Activated T-helper 2 cell treated with anti-CD3 and anti-CD28 coated beads, Interferon-gamma antibody, Interleukin-2, Interleukin-4, amounts not matched to agents 10 μg/mL and 5 μg/mL and 100 μg/mL, durations not matched to agents 14 hours and 24 hours and 36 hours (primary cell): ENCODE measurements around the gene ANKRD66. TPM values are rescaled to one million over a fixed set of nuclear protein-coding genes. Genes with fewer than 3 reads are reported as not detected.

Experiments used
- DNase-seq: peaks from one replicate; pipeline ENCODE4 v3.0.0; 2021; ENCODE audit warnings: low spot score
- H3K27ac Mint-ChIP-seq: one replicate; pipeline ENCODE4 v1.8.0; 2021; ENCODE audit warnings: mixed read lengths
- H3K27me3 Mint-ChIP-seq: one replicate; pipeline ENCODE4 v1.8.0; 2021; ENCODE audit warnings: low read depth, mixed read lengths
- H3K36me3 Mint-ChIP-seq: one replicate; pipeline ENCODE4 v1.8.0; 2021; ENCODE audit warnings: low read depth, mixed read lengths
- H3K4me1 Mint-ChIP-seq: one replicate; pipeline ENCODE4 v1.8.0; 2021; ENCODE audit warnings: low read depth, mixed read lengths
- H3K4me3 Mint-ChIP-seq: one replicate; pipeline ENCODE4 v1.8.0; 2021; ENCODE audit warnings: low read depth, mild to moderate bottlenecking, moderate library complexity, mixed read lengths
- H3K9me3 Mint-ChIP-seq: one replicate; pipeline ENCODE4 v1.8.0; 2021; ENCODE audit warnings: mixed read lengths
- intact Hi-C: fragments of 100-400 bp; cut with micrococcal nuclease; formaldehyde crosslinking; loops from one replicate; pipeline ENCODE4 v1.15.1; 2023
- total RNA-seq: library from RNA; stranded (reverse); gene quantifications from 2 replicates; pipeline ENCODE4 v1.2.3, GENCODE V29; 2022

The ANKRD66 gene
- total RNA-seq, result not detected in 2 replicates

DNA sequence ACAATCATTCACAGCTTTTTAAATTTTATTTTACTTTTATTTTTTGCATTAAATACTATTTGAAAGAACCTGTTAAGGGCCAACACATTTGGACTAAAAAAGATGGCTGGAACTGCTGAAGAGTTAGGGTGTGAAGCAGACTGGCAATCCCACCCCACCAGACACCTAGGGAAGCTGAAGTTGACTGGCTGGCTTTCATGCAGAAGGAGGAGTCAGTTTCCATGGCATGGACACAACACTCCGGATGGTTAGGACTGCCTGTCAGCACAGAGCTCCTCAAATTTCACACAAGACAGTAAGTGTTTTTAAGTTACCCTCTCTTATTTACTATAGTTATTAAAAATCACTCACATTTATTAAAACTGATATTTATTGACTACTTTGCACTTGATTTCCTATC, at the start of gene ANKRD66:
Gene ANKRD66, plus strand, starts transcription at position 238 of the 400 bp plus-strand sequence. CDS start 5,016 bp downstream, outside the sequence.
- no peaks in the 10 kb centered on the region for H3K36me3 Mint-ChIP-seq
- intact Hi-C loops, result no loop called here
- H3K9me3 Mint-ChIP-seq, result no peaks in the 10 kb centered on the region
- H3K4me3 Mint-ChIP-seq, result no peak within 1 kb of the TSS
- DNase-seq, result no peak
- H3K27ac Mint-ChIP-seq, result no peak within 1 kb of the TSS
- H3K27me3 Mint-ChIP-seq, result peaks cover 3% of the 10 kb centered on the region
- no peaks in the 10 kb centered on the region for H3K4me1 Mint-ChIP-seq

DNA sequence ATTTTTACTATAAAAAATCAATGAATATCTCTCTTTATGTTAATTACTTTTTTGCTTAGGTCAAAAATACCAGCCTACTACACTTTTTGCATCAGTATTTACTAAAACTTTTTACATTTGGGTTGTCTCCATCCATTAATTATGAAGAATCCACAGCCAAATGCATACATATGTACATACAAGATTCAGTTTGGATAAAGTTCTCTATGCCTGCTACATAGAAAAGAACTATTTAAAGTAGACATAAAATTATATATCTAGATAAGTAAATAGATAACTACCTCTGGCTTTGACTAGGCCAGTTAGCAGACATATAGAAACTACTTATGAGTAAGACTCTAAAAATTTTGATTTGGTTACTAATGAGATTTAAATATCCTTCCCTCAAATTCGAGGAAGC, 46.8 kb upstream of the ANKRD66 start:
- H3K36me3 Mint-ChIP-seq, result no peaks in the 10 kb centered on the region
- peaks cover 29% of the 10 kb centered on the region for H3K27me3 Mint-ChIP-seq
- H3K4me3 Mint-ChIP-seq, result no peak overlapping the region
- intact Hi-C loops, result no loop called here
- no peaks in the 10 kb centered on the region for H3K4me1 Mint-ChIP-seq
- DNase-seq, result no peak
- no peaks in the 10 kb centered on the region for H3K9me3 Mint-ChIP-seq
- no peak overlapping the region for H3K27ac Mint-ChIP-seq

DNA sequence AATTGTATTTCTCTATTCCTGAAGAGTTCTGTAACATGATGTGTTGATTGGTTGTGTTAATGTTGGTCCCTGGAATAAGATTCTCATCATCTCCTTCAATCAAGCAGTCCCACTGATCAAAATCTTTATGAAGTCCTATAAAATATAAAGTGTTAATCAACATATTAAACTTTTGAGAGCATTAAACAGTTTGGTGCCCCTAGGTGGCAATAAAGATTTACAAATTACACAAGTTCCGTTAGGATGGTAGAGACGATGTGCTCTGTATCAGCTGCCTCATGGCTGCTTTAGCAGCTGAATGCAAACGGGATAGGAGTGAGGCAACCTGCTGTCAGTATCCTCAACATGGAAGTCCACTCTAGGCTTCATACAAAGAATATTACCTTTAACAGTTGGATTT, 42.2 kb upstream of the ANKRD66 start:
- DNase-seq, result no peak
- intact Hi-C loops, result no loop called here
- Mint-ChIP-seq H3K9me3 (no peaks in the 10 kb centered on the region), H3K4me1 (no peaks in the 10 kb centered on the region), H3K4me3 (no peak overlapping the region), H3K36me3 (no peaks in the 10 kb centered on the region), H3K27ac (no peak overlapping the region), H3K27me3 (peaks cover 17% of the 10 kb centered on the region)

DNA sequence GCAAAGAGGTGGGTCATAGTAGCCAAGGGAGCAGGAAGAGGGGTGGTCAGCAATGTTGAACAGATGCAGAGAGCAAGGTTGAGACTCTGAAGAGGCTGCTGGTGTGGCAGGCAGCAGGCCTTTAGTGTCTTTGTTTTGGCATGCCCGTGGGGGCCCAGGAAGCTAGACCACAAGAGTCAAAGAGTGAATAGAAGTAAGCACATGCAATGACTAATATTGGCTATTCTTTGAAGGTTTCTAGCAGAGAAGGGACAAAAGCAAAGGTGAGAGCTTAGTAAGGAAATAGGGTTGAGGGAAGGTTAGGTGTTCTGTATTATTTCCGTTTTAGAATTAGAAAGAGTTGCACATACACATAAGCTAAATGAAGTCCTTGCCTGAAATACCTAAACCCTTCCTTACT, 40.3 kb upstream of the ANKRD66 start:
- no peaks in the 10 kb centered on the region for H3K4me1 Mint-ChIP-seq
- H3K9me3 Mint-ChIP-seq, result no peaks in the 10 kb centered on the region
- no peak overlapping the region for H3K4me3 Mint-ChIP-seq
- no peak overlapping the region for H3K27ac Mint-ChIP-seq
- intact Hi-C loops, result no loop called here
- H3K27me3 Mint-ChIP-seq, result peaks cover 18% of the 10 kb centered on the region
- H3K36me3 Mint-ChIP-seq, result no peaks in the 10 kb centered on the region
- DNase-seq, result no peak

DNA sequence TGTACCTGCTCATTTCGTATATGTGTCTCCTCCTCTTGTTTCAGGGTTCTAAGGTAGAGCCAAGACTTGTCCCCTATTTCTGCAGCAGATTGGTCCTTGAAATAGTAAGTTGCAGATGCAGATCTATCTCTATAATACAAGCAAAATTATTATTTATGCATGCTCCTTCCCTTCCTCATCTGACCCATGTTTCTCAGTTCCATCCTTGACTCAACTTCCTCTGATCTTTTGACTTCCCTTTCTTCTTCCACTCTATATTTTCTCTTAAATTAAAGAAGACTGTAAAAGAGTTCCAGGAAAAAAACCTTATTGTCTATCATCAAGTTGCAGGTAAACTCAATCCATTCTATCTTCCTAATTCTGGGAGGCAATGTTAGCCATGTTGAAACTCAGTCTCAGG, 35.2 kb upstream of the ANKRD66 start:
- Mint-ChIP-seq H3K4me3 (no peak overlapping the region), H3K27me3 (peaks cover 6% of the 10 kb centered on the region), H3K4me1 (no peaks in the 10 kb centered on the region), H3K36me3 (no peaks in the 10 kb centered on the region), H3K27ac (no peak overlapping the region), H3K9me3 (no peaks in the 10 kb centered on the region)
- no peak for DNase-seq
- intact Hi-C loops, result no loop called here

DNA sequence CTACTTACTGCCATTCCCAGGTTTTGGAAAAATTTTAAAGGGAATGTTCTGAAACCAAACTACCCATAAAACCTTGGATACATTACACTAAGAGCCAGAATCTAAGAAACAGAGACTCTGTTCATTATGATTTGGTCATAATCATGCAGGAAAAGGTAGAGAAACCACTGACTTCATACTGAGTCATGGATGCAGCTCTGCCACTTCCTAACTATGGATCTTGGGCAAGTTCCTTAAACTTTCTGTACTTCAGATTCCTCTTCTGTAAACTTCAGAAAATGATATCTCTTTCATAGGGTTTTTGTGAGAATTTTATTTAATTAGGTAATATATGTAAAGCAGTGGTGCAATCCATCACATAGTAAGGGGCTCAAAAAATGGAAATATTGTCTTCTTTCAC, 31.6 kb upstream of the ANKRD66 start:
- H3K9me3 Mint-ChIP-seq, result no peaks in the 10 kb centered on the region
- H3K36me3 Mint-ChIP-seq, result no peaks in the 10 kb centered on the region
- DNase-seq, result no peak
- no peaks in the 10 kb centered on the region for H3K4me1 Mint-ChIP-seq
- intact Hi-C loops, result no loop called here
- H3K27me3 Mint-ChIP-seq, result peaks cover 11% of the 10 kb centered on the region
- no peak overlapping the region for H3K4me3 Mint-ChIP-seq
- H3K27ac Mint-ChIP-seq, result no peak overlapping the region

DNA sequence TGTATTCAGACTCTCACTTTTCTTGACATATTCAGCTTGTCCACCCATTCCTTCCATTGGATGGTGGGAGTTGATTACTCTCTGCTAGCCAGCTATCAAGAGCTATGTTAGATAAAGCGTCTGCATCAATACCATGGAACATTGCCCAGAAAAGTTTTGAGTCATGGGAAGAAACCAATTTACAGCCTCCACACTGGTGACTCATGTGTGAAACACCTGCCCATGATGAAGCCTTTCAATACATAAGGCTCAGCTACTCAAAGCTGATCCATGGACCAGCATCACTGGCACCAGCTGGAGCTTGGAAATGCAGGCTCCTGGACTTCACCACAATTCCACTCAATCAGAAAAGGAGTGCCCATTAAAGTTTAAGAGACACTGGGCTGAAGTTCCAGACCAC, 27.6 kb upstream of the ANKRD66 start:
- Mint-ChIP-seq H3K9me3 (no peaks in the 10 kb centered on the region), H3K4me3 (no peak overlapping the region), H3K27me3 (peaks cover 9% of the 10 kb centered on the region), H3K36me3 (no peaks in the 10 kb centered on the region), H3K27ac (no peak overlapping the region), H3K4me1 (no peaks in the 10 kb centered on the region)
- DNase-seq, result no peak
- intact Hi-C loops, result no loop called here

DNA sequence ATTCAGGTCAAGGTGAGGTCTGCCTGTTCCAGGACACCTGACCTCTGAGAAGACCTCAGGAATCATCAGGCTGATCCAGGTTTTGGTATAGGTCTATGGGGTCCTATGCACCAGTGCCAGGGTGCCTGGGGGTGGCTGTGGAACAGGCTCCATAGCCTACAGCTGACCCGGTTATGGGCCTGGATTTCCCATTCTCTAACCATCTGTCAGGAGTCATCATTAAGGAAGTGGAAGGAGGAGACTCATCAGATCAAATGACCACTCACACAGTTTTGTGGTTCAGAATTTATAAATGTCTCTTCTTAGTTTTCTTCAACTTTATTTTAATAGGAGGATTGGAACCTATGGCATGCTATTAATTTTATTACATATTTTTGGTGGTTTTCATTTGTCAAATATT, 26.3 kb upstream of the ANKRD66 start:
- H3K4me3 Mint-ChIP-seq, result no peak overlapping the region
- H3K9me3 Mint-ChIP-seq, result no peaks in the 10 kb centered on the region
- intact Hi-C loops, result no loop called here
- no peak overlapping the region for H3K27ac Mint-ChIP-seq
- H3K36me3 Mint-ChIP-seq, result no peaks in the 10 kb centered on the region
- no peak for DNase-seq
- peaks cover 9% of the 10 kb centered on the region for H3K27me3 Mint-ChIP-seq
- H3K4me1 Mint-ChIP-seq, result no peaks in the 10 kb centered on the region

DNA sequence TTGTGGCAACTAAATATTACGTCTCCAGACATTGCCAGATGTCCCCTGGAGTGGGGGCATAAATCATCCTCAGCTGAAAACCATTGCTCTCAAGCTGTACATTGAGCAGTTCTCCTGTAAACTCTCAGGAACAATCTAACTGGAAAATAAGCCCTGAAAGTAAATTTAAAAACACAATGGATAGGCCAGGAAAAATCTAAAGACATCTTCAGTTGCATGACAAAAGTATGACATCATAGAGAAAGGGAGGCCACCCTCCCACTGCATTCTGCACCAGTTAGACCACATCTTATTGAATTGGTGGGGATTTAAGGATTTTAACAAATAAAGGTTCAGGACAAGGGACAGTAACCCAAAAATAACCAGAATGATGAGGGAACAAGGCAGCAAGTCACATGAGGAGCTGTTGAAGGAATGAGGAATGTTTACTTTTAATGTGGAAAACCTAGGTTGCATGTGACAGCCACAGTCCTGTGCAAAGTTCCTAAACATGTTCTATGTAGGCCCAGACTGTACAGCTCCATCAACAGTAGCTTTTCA, 16.9 kb upstream of the ANKRD66 start:
- intact Hi-C loops, result no loop called here
- H3K4me3 Mint-ChIP-seq, result no peak overlapping the region
- DNase-seq, result no peak
- H3K4me1 Mint-ChIP-seq, result peaks cover 2% of the 10 kb centered on the region
- no peaks in the 10 kb centered on the region for H3K36me3 Mint-ChIP-seq
- peaks cover 37% of the 10 kb centered on the region for H3K27me3 Mint-ChIP-seq
- no peak overlapping the region for H3K27ac Mint-ChIP-seq
- H3K9me3 Mint-ChIP-seq, result no peaks in the 10 kb centered on the region

DNA sequence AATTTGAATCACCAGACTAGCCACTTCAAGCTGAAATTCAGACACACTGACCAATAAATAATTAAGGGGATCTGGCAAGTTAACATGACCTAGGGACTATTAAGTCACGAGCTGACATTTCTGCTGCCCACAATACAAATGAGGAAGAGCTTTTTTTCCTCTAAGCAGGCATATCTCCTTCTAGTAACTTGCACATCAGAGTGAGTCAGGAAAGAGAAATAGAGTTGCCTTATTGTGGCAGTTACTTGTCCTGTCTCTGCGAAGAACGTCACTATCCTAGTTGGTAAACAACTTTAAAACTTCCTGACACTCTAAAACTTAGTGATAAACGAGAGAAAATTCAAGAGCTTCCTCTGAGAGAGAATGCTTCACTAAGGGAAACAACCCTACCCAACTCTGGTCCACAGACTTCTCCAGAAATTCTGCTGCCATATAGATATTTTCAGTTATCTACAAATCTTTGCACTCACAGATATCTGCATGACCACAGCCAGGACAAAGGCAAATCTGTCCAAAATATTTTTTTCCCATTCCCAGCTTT, 15.7 kb upstream of the ANKRD66 start:
- H3K27ac Mint-ChIP-seq, result no peak overlapping the region
- H3K27me3 Mint-ChIP-seq, result peaks cover 43% of the 10 kb centered on the region
- H3K9me3 Mint-ChIP-seq, result no peaks in the 10 kb centered on the region
- intact Hi-C loops, result no loop called here
- peaks cover 2% of the 10 kb centered on the region for H3K4me1 Mint-ChIP-seq
- H3K36me3 Mint-ChIP-seq, result no peaks in the 10 kb centered on the region
- no peak for DNase-seq
- no peak overlapping the region for H3K4me3 Mint-ChIP-seq

DNA sequence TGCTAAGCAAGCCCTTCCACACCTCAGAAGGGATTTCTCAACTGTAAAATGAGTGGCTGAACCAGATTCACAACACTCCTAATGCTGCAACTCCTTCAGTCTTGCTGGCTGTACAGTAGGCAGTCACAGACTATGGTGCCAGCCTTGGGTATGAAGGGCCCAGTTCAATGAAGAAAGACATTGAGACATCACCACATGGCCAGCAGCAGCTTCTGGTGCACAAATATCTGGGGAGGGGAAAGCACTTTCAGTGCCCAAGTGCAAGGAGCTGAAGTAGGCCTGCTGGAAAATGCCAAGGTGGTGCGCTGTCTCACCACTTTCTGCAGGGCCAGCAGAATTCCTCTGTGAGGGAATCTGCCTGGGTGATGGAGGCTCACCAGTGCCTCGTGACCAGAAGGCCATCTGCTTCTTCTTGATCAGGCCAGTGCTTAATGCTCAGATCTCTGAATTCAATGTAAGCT, 13.4 kb upstream of the ANKRD66 start:
- Mint-ChIP-seq H3K4me1 (peaks cover 2% of the 10 kb centered on the region), H3K27me3 (peaks cover 58% of the 10 kb centered on the region), H3K36me3 (no peaks in the 10 kb centered on the region), H3K27ac (no peak overlapping the region), H3K9me3 (no peaks in the 10 kb centered on the region), H3K4me3 (no peak overlapping the region)
- no peak for DNase-seq
- intact Hi-C loops, result no loop called here

DNA sequence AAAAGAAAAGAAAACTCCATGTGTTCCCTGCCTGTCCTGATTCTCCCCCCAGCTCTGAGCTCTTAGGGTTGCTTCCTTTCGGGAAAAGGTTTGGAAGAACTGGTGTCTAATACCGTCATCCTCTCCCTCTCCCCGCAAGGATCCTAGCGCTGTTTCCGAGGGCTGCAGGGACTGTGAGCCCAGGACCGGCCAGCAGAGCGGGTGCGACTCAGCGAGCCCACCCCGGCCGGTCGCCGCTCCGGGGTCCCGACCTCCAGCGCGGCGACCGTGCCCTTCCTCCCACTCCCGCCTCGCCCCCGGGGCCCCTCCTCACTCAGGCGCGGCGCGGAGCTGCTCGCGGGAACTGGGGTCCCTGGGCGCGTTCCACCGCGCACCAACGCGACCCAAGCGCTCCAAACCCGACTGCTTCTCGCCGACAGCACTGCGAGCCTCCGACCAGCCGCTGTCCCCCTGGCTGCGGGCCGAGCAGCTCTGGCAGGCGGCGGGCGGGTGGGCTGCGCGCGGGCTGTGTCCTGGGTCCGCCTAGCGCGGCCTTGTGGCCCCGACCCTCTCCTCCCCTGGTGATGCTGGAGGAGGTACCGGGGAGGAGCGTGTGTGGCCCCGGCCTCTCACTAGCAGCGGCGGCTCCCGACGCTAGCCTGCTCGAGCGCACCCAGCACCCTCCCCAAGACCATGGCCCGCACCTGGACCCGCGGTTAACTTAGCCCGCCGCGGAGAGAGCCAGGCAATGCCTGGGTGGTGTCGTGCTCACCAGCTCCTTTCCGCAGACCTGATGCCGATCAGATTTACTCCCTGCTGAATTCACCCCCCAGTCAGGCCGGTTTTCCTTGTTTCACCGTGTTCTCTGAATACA, 11.6 kb upstream of the ANKRD66 start, which contains the start of gene PLA2G7:
Gene PLA2G7, minus strand, starts transcription at position 509 of the 853 bp plus-strand sequence. CDS start 12,484 bp downstream, outside the sequence.
- no peaks in the 10 kb centered on the region for H3K9me3 Mint-ChIP-seq
- intact Hi-C loops, result no loop called here
- H3K27me3 Mint-ChIP-seq, result peaks cover 57% of the 10 kb centered on the region
- DNase-seq, result no peak
- H3K27ac Mint-ChIP-seq, result no peak within 1 kb of the TSS
- peaks cover 2% of the 10 kb centered on the region for H3K4me1 Mint-ChIP-seq
- no peak within 1 kb of the TSS for H3K4me3 Mint-ChIP-seq
- H3K36me3 Mint-ChIP-seq, result no peaks in the 10 kb centered on the region

DNA sequence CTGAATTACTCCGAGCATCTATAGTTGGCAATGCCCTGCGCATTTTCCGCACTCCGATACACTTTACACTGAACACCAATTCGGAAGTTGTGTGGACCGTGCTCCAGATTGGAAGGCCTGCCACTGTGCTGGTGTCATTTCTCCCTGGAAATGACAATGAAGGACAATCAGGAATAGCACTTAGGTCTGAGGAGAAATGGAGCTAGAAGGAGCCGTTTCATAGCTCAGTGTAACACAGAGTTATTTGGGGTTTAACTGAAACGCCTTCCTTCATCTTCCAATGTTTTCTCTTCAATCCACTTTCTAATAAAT, 11.1 kb upstream of the ANKRD66 start:
- intact Hi-C loops, result no loop called here
- Mint-ChIP-seq H3K9me3 (no peaks in the 10 kb centered on the region), H3K27me3 (peaks cover 57% of the 10 kb centered on the region), H3K4me1 (peaks cover 2% of the 10 kb centered on the region), H3K36me3 (no peaks in the 10 kb centered on the region), H3K4me3 (no peak overlapping the region), H3K27ac (no peak overlapping the region)
- DNase-seq, result no peak
